ENCODE results near the gene CLIP4. TPM values are rescaled to one million over a fixed set of nuclear protein-coding genes. Genes with fewer than 3 reads are reported as not detected.

Gene CLIP4
- total and polyA plus RNA-seq, 4 donors, result 15.1 to 30.1 (median 23.1) TPM

GRCh38 chr2:29236074-29236473, 120.9 kb downstream of the CLIP4 start:
- Histone ChIP-seq H3K27ac (ENCODE audit: low read depth in 1 of 2, low read length in 1 of 2) (no peak overlapping the region), H3K9ac (ENCODE audit: insufficient read depth in 1 of 2, low read length in 2 of 2) (no peak overlapping the region), H3K27me3 (ENCODE audit: control insufficient read depth in 3 of 3, insufficient read depth in 3 of 3, low read length in 2 of 3) (no peaks in the 10 kb centered on the region), H3K36me3 (ENCODE audit: control insufficient read depth in 4 of 4, insufficient read depth in 4 of 4, low read length in 4 of 4) (no peaks in the 10 kb centered on the region), H3K9me3 (ENCODE audit: control insufficient read depth in 4 of 4, insufficient read depth in 3 of 4, low read length in 3 of 4) (no peaks in the 10 kb centered on the region), H3K4me3 (no peak overlapping the region), H3K4me1 (ENCODE audit: control insufficient read depth in 5 of 5, insufficient read depth in 5 of 5, low read length in 5 of 5) (peaks cover 0 to 6% (median 0%) of the 10 kb centered on the region in 5 donors)
- WGBS, 2 donors, result 91% methylated on average over 6 of the region's 6 CpGs
- ATAC-seq (ENCODE audit: insufficient read depth, low FRiP score) (no peak), DNase-seq (no peak)
- TF ChIP-seq CTCF (IDR thresholded peaks at IDR 0.05; ENCODE audit: control extremely low read depth, extremely low read depth), result no peak

- no peak overlapping the region for H3K9ac ChIP-seq (ENCODE audit: insufficient read depth in 1 of 2, low read length in 2 of 2)
- no peaks in the 10 kb centered on the region for H3K27me3 ChIP-seq (ENCODE audit: control insufficient read depth in 3 of 3, insufficient read depth in 3 of 3, low read length in 2 of 3)
- H3K4me1 ChIP-seq (ENCODE audit: control insufficient read depth in 5 of 5, insufficient read depth in 5 of 5, low read length in 5 of 5), result peaks cover 0 to 1% (median 0%) of the 10 kb centered on the region in 5 donors
- H3K36me3 ChIP-seq (ENCODE audit: control insufficient read depth in 4 of 4, insufficient read depth in 4 of 4, low read length in 4 of 4), result no peaks in the 10 kb centered on the region
- H3K9me3 ChIP-seq (ENCODE audit: control insufficient read depth in 4 of 4, insufficient read depth in 3 of 4, low read length in 3 of 4), result no peaks in the 10 kb centered on the region
- H3K27ac ChIP-seq (ENCODE audit: low read depth in 1 of 2, low read length in 1 of 2), result no peak overlapping the region
- no peak overlapping the region for H3K4me3 ChIP-seq
- 68 to 72% methylated on average over 7 of the region's 7 CpGs for WGBS, 2 donors
- no peak for TF ChIP-seq CTCF (IDR thresholded peaks at IDR 0.05; ENCODE audit: control extremely low read depth, extremely low read depth)
- DNase-seq (no peak), ATAC-seq (ENCODE audit: insufficient read depth, low FRiP score) (no peak)
These were observed 123.3 kb downstream of the CLIP4 start for GRCh38 chr2:29238497-29238896.

Other genes with a start within 250 kb of the CLIP4 start
- 10 to 100 TPM; 10.5 to 21.1 TPM for gene TRMT61B, start 245.1 kb upstream of the CLIP4 start, total RNA-seq
- 10 to 100 TPM in 1 of 2 donors, 1 to 10 TPM in 1; 9.6 to 30.7 TPM for gene TRMT61B, start 245.1 kb upstream of the CLIP4 start, polyA plus RNA-seq
- gene WDR43, start 220.7 kb upstream of the CLIP4 start, total RNA-seq, result 10 to 100 TPM; 36.9 to 40.2 TPM
- 10 to 100 TPM in 1 of 2 donors, 1 to 10 TPM in 1; 8.2 to 19.2 TPM for gene WDR43, start 220.7 kb upstream of the CLIP4 start, polyA plus RNA-seq
- gene TOGARAM2, start 134.1 kb upstream of the CLIP4 start, total RNA-seq, result 10 to 100 TPM in 1 of 2 donors, 1 to 10 TPM in 1; 7.0 to 19.8 TPM
- 1 to 10 TPM; 7.9 to 9.3 TPM for gene TOGARAM2, start 134.1 kb upstream of the CLIP4 start, polyA plus RNA-seq
- under 1 TPM in 1 of 2 donors, not detected in 1; 0.09 TPM for gene PCARE, start 40.9 kb upstream of the CLIP4 start, total RNA-seq
- gene PCARE, start 40.9 kb upstream of the CLIP4 start, polyA plus RNA-seq, result under 1 TPM; 0.01 to 0.04 TPM